HG02798 (cell line): ENCODE measurements around the gene SLC25A12.
A peak's percentile ranks its signal among the peaks of the same experiment; 100 is the strongest.
"Not testable (repeated sequence)": the region's sequence is repeated elsewhere in the genome, so short reads cannot be mapped to it uniquely, and the experiment has no call there.

Experiments
- ATAC-seq: cut with Tn5 transposase; IDR thresholded peaks from one replicate; pipeline ENCODE4 v1.9.1; 2021; ENCODE audit warnings: mild to moderate bottlenecking; ENCODE audit not compliant: unreplicated experiment, poor library complexity

SLC25A12 gene

GRCh38 chr2:171893824-171894611 lies at the start of gene SLC25A12:
Gene SLC25A12 (minus strand): TSS chr2:171894244. CDS start chr2:171894214, 30 bp downstream.
- peak; percentile 93 for ATAC-seq

- no peak for ATAC-seq
Measured at GRCh38 chr2:171941316-171941699, 47.3 kb upstream of the SLC25A12 start.

GRCh38 chr2:171939743-171940071 lies 45.7 kb upstream of the SLC25A12 start:
- ATAC-seq: no peak

- no peak for ATAC-seq
Measured at GRCh38 chr2:171939058-171939742, 45.2 kb upstream of the SLC25A12 start.

- no peak for ATAC-seq
Measured at GRCh38 chr2:171930385-171930784, 36.3 kb upstream of the SLC25A12 start.

- ATAC-seq: no peak
Measured at GRCh38 chr2:171924170-171924942, 30.3 kb upstream of the SLC25A12 start.

- ATAC-seq: no peak
Measured at GRCh38 chr2:171923206-171923605, 29.2 kb upstream of the SLC25A12 start.

- peak; percentile 99 for ATAC-seq
Measured at GRCh38 chr2:171922230-171923022, 28.4 kb upstream of the SLC25A12 start, which contains the start of gene HAT1. Gene HAT1 (plus strand): TSS chr2:171922461. CDS start chr2:171922501, 40 bp downstream.

GRCh38 chr2:171921970-171922229 lies 27.9 kb upstream of the SLC25A12 start:
- ATAC-seq: no peak

GRCh38 chr2:171919453-171919852 lies 25.4 kb upstream of the SLC25A12 start:
- ATAC-seq: no peak

GRCh38 chr2:171913517-171913916 lies 19.5 kb upstream of the SLC25A12 start:
- ATAC-seq: no peak

- ATAC-seq: no peak
Measured at GRCh38 chr2:171910494-171910893, 16.4 kb upstream of the SLC25A12 start.

GRCh38 chr2:171909266-171909665 lies 15.2 kb upstream of the SLC25A12 start:
- no peak for ATAC-seq

GRCh38 chr2:171908235-171908634 lies 14.2 kb upstream of the SLC25A12 start:
- no peak for ATAC-seq

GRCh38 chr2:171902840-171903420 lies 8.9 kb upstream of the SLC25A12 start:
- ATAC-seq: no peak

GRCh38 chr2:171899623-171900282 lies 5.7 kb upstream of the SLC25A12 start:
- not testable (repeated sequence) for ATAC-seq

- ATAC-seq: no peak
Measured at GRCh38 chr2:171895786-171896185, 1.7 kb upstream of the SLC25A12 start.

GRCh38 chr2:171894612-171894947 lies 536 bp upstream of the SLC25A12 start:
- no peak for ATAC-seq

- ATAC-seq: peak; percentile 16
Measured at GRCh38 chr2:171893196-171893823, 734 bp downstream of the SLC25A12 start.
